Panc1 (cell line): ENCODE data around the gene RELL1. TPM values are rescaled to one million over a fixed set of nuclear protein-coding genes. Genes with fewer than 3 reads are reported as not detected.

Source experiments
- ATAC-seq: fragments of 200-7000 bp; cut with Tn5 transposase; 2 replicates; pipeline ENCODE4 v1.9.1; 2020; ENCODE audit warnings: mild to moderate bottlenecking, moderate library complexity
- BruUV-seq: library from RNA; stranded (reverse); fragments of 400-500 nt; replicated peaks from 2 replicates; lab custom pipeline; 2021; lab: Mats Ljungman, UMichigan
- CTCF ChIA-PET: fragments of 300-600 bp; sonication (Branson Sonifier 250); formaldehyde crosslinking; loops from one replicate; lab custom pipeline; 2022; ENCODE audit warnings: antibody characterized with exemption; lab: Charles Lee
- POLR2A ChIA-PET: fragments of 300-600 bp; sonication (Branson Sonifier 250); formaldehyde crosslinking; loops from one replicate; lab custom pipeline; 2022; ENCODE audit warnings: antibody characterized with exemption; lab: Charles Lee
- DNase-seq: peaks from one replicate; pipeline ENCODE4 v3.0.0-alpha.2; 2010; ENCODE audit warnings: low read depth, low spot score
- H3K27ac ChIP-seq: 2 replicates; pipeline ENCODE4 v1.5.1; 2011; ENCODE audit warnings: mild to moderate bottlenecking, low read length, inconsistent platforms
- H3K27me3 ChIP-seq: fragments of 200-500 bp; sonication (Bioruptor generic); 2 replicates; pipeline ENCODE4 v1.6.0; 2014; ENCODE audit warnings: low read length, inconsistent platforms; ENCODE audit not compliant: control insufficient read depth, insufficient read depth
- H3K36me3 ChIP-seq: fragments of 200-500 bp; sonication (Bioruptor generic); 2 replicates; pipeline ENCODE4 v1.5.1; 2014; ENCODE audit warnings: inconsistent platforms, mild to moderate bottlenecking, low read length, moderate library complexity; ENCODE audit not compliant: control insufficient read depth, insufficient read depth
- H3K4me1 ChIP-seq: 2 replicates; pipeline ENCODE4 v1.5.1; 2011; ENCODE audit warnings: inconsistent platforms, mild to moderate bottlenecking, low read length, moderate library complexity; ENCODE audit not compliant: control insufficient read depth, insufficient read depth
- H3K4me3 ChIP-seq, 2 experiments: 2 replicates each; pipeline ENCODE4 v1.5.1; 2011 to 2012; ENCODE audit warnings: low read depth in 2 of 2, low read length in 2 of 2, mild to moderate bottlenecking in 2 of 2, inconsistent platforms in 1 of 2, moderate library complexity in 1 of 2
- H3K9me3 ChIP-seq: fragments of 200-500 bp; sonication (Bioruptor generic); 2 replicates; pipeline ENCODE4 v1.5.1; 2014; ENCODE audit warnings: low read depth, mild to moderate bottlenecking, inconsistent platforms, low read length, moderate library complexity; ENCODE audit not compliant: control insufficient read depth, insufficient read depth
- CTCF ChIP-seq: fragments of 450-650 bp; IDR thresholded peaks from 2 replicates; pipeline ENCODE4 v1.5.1; 2017; ENCODE audit warnings: mild to moderate bottlenecking
- POLR2AphosphoS5 ChIP-seq: IDR thresholded peaks from 2 replicates; pipeline ENCODE4 v1.6.1; 2012; ENCODE audit warnings: mild to moderate bottlenecking, low read depth, low read length, moderate library complexity
- REST ChIP-seq, 2 experiments: IDR thresholded peaks; 2 replicates each; pipeline ENCODE4 v1.6.1; 2011 to 2012; ENCODE audit warnings: low read depth in 2 of 2, control low read depth in 1 of 2, low read length in 1 of 2, mild to moderate bottlenecking in 1 of 2, moderate library complexity in 1 of 2; ENCODE audit not compliant: insufficient read depth in 1 of 2
- SIN3A ChIP-seq: IDR thresholded peaks from 2 replicates; pipeline ENCODE4 v1.6.1; 2012; ENCODE audit warnings: low read depth, mild to moderate bottlenecking, low read length, moderate library complexity, borderline replicate concordance; ENCODE audit not compliant: insufficient read depth
- TCF7L2 ChIP-seq: IDR thresholded peaks from 2 replicates; pipeline ENCODE4 v1.6.1; 2011; ENCODE audit warnings: mild to moderate bottlenecking, low read depth, low read length, inconsistent platforms
- in situ Hi-C: cut with HindIII; loops from 2 replicates; pipeline ENCODE4 v1.10.0; 2016; ENCODE audit warnings: low sequenced_read_pairs, low pct_unique_long_range_greater_than_20kb
- intact Hi-C: fragments of 100-400 bp; cut with micrococcal nuclease; formaldehyde crosslinking; loops from one replicate; pipeline ENCODE4 v1.10.0; 2022; ENCODE audit not compliant: unreplicated experiment
- total RNA-seq: library from RNA; stranded (reverse); gene quantifications from one replicate; pipeline ENCODE4 v1.2.1, GENCODE V29; 2021; ENCODE audit not compliant: unreplicated experiment

RELL1 gene
- total RNA-seq, 1 experiment from 2014 or later, result 29.1 TPM

GRCh38 chr4:37635155-37635554 is 51.0 kb downstream of the RELL1 start:
- BruUV-seq, result no TSS peak
- intact Hi-C loops (no loop called here), in situ Hi-C loops (no loop called here)
- Histone ChIP-seq H3K36me3 (no peaks in the 10 kb centered on the region), H3K9me3 (no peaks in the 10 kb centered on the region), H3K4me3 (no peak overlapping the region), H3K27me3 (no peaks in the 10 kb centered on the region), H3K27ac (no peak overlapping the region), H3K4me1 (no peaks in the 10 kb centered on the region)
- POLR2A ChIA-PET, result no interaction called here
- DNase-seq (no peak), ATAC-seq (no peak)
- TF ChIP-seq TCF7L2 (no peak), CTCF (no peak)
- CTCF ChIA-PET, result no interaction called here

GRCh38 chr4:37634180-37634579 is 52.0 kb downstream of the RELL1 start:
- DNase-seq (no peak), ATAC-seq (no peak)
- no peak for TF ChIP-seq REST (IDR thresholded peaks at IDR 0.05; ENCODE audit: insufficient read depth in 1 of 2, low read depth in 2 of 2, low read length in 1 of 2)
- TF ChIP-seq TCF7L2, result no peak
- no peak for TF ChIP-seq CTCF
- no peak for TF ChIP-seq SIN3A
- no peak for TF ChIP-seq POLR2AphosphoS5
- intact Hi-C loops (no loop called here), in situ Hi-C loops (no loop called here)
- no peaks in the 10 kb centered on the region for H3K36me3 ChIP-seq
- ChIA-PET POLR2A (no interaction called here), CTCF (no interaction called here)
- no peaks in the 10 kb centered on the region for H3K9me3 ChIP-seq
- H3K4me1 ChIP-seq, result no peaks in the 10 kb centered on the region
- H3K4me3 ChIP-seq, result no peak overlapping the region
- BruUV-seq, result no TSS peak
- no peak overlapping the region for H3K27ac ChIP-seq
- H3K27me3 ChIP-seq, result no peaks in the 10 kb centered on the region
